Uterus (tissue), 4 donors: Measurements from ENCODE around the gene QSOX1. TPM values are rescaled to one million over a fixed set of nuclear protein-coding genes. Genes with fewer than 3 reads are reported as not detected.

Experiments used
- DNase-seq, 2 donors: peaks; one replicate each; pipeline ENCODE4 v3.0.0-alpha.2; 2019 to 2020
- H3K27ac ChIP-seq, 2 donors: fragments of 200-600 bp; sonication (generic); 1 replicate in 1 of 2; 2 replicates in 1 of 2; pipeline ENCODE4 v1.5.1; 2016 to 2018
- H3K27me3 ChIP-seq, 2 donors: fragments of 200-600 bp; sonication (generic); one replicate each; pipeline ENCODE4 v1.5.1; 2018 to 2019; ENCODE audit warnings: control low read depth in 1 of 2
- H3K36me3 ChIP-seq, 2 donors: fragments of 200-600 bp; sonication (generic); one replicate each; pipeline ENCODE4 v1.5.1; 2019; ENCODE audit warnings: control low read depth in 1 of 2
- H3K4me1 ChIP-seq, 2 donors: fragments of 200-600 bp; sonication (generic); one replicate each; pipeline ENCODE4 v1.5.1; 2018 to 2019; ENCODE audit warnings: control low read depth in 1 of 2
- H3K4me3 ChIP-seq, 2 donors: fragments of 200-600 bp; sonication (generic); 1 replicate in 1 of 2; 2 replicates in 1 of 2; pipeline ENCODE4 v1.5.1; 2018 to 2019; ENCODE audit warnings: mild to moderate bottlenecking in 1 of 2
- H3K9me3 ChIP-seq, 2 donors: fragments of 200-600 bp; sonication (generic); one replicate each; pipeline ENCODE4 v1.5.1; 2019; ENCODE audit warnings: control low read depth in 1 of 2
- CTCF ChIP-seq, 4 experiments: fragments of 200-600 bp in 2 of 4; fragments of 450-650 bp in 2 of 4; sonication (generic) in 2 of 4; IDR thresholded peaks; one replicate each; pipeline ENCODE4 v1.5.1; 2016 to 2019; ENCODE audit warnings: antibody characterized with exemption in 4 of 4, mild to moderate bottlenecking in 2 of 4, moderate library complexity in 1 of 4
- POLR2A ChIP-seq, 2 donors: fragments of 450-650 bp; IDR thresholded peaks; one replicate each; pipeline ENCODE4 v1.6.1; 2016; ENCODE audit warnings: antibody characterized with exemption in 2 of 2, mild to moderate bottlenecking in 1 of 2, moderate library complexity in 1 of 2
- intact Hi-C: fragments of 100-400 bp; cut with DNase I; formaldehyde crosslinking; loops from one replicate; pipeline ENCODE4 v1.15.1; 2023; ENCODE audit warnings: low total_unique reads
- total RNA-seq, 4 donors: library from RNA; depleted of rRNA in 3 of 4; stranded (reverse); fragments of >200 nt in 3 of 4; gene quantifications; one replicate each; pipeline versions ENCODE4 v1.1.0 to v1.2.4, GENCODE V29; 2014 to 2023
- donor health status: DM: yes; HTN: yes; CAD: no.

The QSOX1 gene
- total RNA-seq, 4 donors from 2014 or later, result 18.2 to 96.8 (median 57.7) TPM

- H3K4me1 ChIP-seq, result no peaks in the 10 kb centered on the region
- H3K9me3 ChIP-seq, result no peaks in the 10 kb centered on the region
- H3K36me3 ChIP-seq, result no peaks in the 10 kb centered on the region
- no peaks in the 10 kb centered on the region for H3K27me3 ChIP-seq
- intact Hi-C loops, result no loop called here
- DNase-seq, result no peak
- no peak overlapping the region for H3K4me3 ChIP-seq
- TF ChIP-seq CTCF (IDR thresholded peaks at IDR 0.05) (no peak), POLR2A (IDR thresholded peaks at IDR 0.05) (no peak)
- no peak overlapping the region for H3K27ac ChIP-seq
Measured at GRCh38 chr1:180250883-180251509, 96.3 kb downstream of the QSOX1 start.

- intact Hi-C loops, result no loop called here
- H3K27me3 ChIP-seq, result no peaks in the 10 kb centered on the region
- DNase-seq, result no peak
Measured at GRCh38 chr1:180251526-180252305, 97.0 kb downstream of the QSOX1 start.

GRCh38 chr1:180252638-180253536 lies 98.2 kb downstream of the QSOX1 start:
- no peaks in the 10 kb centered on the region for H3K36me3 ChIP-seq
- TF ChIP-seq POLR2A (IDR thresholded peaks at IDR 0.05) (no peak), CTCF (IDR thresholded peaks at IDR 0.05) (peak; percentile 49 to 59 (median 51))
- peaks cover 0 to 3% of the 10 kb centered on the region in 2 donors for H3K27me3 ChIP-seq
- intact Hi-C loops, result no loop called here
- no peak overlapping the region for H3K4me3 ChIP-seq
- H3K9me3 ChIP-seq, result no peaks in the 10 kb centered on the region
- peak; percentile 37 to 52 for DNase-seq
- no peak overlapping the region for H3K27ac ChIP-seq
- H3K4me1 ChIP-seq, result no peaks in the 10 kb centered on the region

More at GRCh38 chr1:180251526-180252305, 97.0 kb downstream of the QSOX1 start:
- no peak overlapping the region for H3K27ac ChIP-seq
- TF ChIP-seq CTCF (IDR thresholded peaks at IDR 0.05) (no peak), POLR2A (IDR thresholded peaks at IDR 0.05) (no peak)
- no peaks in the 10 kb centered on the region for H3K4me1 ChIP-seq
- no peaks in the 10 kb centered on the region for H3K36me3 ChIP-seq
- H3K9me3 ChIP-seq, result no peaks in the 10 kb centered on the region
- H3K4me3 ChIP-seq, result no peak overlapping the region

Other genes starting within 250 kb of the QSOX1 start
- gene CEP350, start 200.1 kb upstream of the QSOX1 start, total RNA-seq, result 10 to 100 TPM; 28.5 to 97.3 (median 82.7) TPM
- not detected for gene LHX4, start 75.4 kb downstream of the QSOX1 start, total RNA-seq